Renal cortical epithelial cell (primary cell): ENCODE measurements around the gene ATP7A. TPM values are rescaled to one million over a fixed set of nuclear protein-coding genes. Genes with fewer than 3 reads are reported as not detected.
A peak's percentile ranks its signal among the peaks of the same experiment; 100 is the strongest.
"Not testable (repeated sequence)": the region's sequence is repeated elsewhere in the genome, so short reads cannot be mapped to it uniquely, and the experiment has no call there.

Experiments used
- DNase-seq: peaks from one replicate; pipeline ENCODE4 v3.0.0-alpha.2; 2011; ENCODE audit warnings: low read depth
- total RNA-seq: library from RNA; depleted of rRNA; stranded (reverse); fragments of >200 nt; gene quantifications from 2 replicates; pipeline ENCODE4 v1.2.3, GENCODE V29; 2014

Gene ATP7A
- total RNA-seq, 1 donor from 2014 or later: 14.1 TPM

DNA sequence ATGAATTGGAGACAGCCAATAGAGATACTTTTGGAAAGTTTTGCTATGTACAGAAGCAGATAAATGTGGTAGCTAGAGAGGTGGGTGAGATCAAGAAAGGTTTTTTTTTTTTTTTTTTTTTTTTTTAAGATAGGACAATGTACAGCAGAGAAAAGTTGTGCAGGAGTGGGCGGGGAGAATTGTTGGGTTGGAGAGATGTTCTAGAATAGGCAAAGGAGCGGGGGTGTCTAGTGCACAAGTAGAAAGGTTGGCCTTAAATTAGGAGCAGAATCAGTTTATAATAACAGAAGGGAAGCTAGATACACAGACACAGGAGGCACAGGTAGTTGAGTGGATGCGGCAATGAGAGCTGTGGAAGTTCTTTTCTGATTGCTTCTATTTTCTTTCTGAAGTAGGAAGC is 127.4 kb downstream of the ATP7A start:
- DNase-seq: no peak

DNA sequence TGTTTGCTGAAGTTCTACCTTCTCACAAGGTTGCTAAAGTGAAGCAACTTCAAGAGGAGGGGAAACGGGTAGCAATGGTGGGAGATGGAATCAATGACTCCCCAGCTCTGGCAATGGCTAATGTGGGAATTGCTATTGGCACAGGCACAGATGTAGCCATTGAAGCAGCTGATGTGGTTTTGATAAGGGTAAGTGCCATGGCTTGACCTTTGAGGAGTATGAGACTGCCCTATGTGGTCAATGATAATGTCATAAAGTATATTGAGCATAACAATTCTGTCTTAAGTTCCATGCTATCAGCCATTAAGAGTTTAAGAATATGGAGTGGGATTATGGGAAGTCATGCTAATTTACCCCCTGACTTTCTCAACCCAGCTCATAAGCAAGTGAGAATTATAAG is 132.1 kb downstream of the ATP7A start:
- no peak for DNase-seq

DNA sequence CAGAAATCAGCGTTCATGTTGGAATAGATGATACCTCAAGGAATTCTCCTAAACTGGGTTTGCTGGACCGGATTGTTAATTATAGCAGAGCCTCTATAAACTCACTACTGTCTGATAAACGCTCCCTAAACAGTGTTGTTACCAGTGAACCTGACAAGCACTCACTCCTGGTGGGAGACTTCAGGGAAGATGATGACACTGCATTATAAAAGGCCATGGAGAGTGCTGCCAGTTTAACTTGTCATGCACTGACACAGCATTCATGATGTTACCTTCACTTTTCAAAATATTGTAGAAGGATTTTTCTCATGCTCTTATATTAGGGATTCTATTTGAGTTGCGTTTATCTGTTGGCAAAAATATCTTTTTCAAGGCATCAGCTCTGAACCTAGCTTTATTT is 135.9 kb downstream of the ATP7A start:
- no peak for DNase-seq

DNA sequence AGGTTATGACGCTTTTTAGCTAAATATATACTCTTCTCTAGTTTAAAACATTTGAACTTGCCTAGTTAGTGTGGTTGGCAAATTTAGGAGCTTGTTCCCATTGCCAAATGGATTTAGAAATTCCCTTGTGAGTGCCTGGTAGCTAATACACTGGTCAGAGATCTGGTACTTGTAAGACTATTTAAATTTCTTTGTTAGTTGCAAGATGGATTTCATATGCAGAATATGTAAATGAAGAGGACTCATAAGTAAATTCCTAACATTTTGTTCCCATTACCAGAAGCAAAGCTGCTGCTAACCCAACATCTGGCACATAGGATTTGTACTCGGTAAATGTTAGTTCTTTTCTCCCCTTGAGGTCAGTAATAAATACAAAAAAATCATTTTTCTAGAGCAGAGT is 137.6 kb downstream of the ATP7A start:
- DNase-seq: no peak

DNA sequence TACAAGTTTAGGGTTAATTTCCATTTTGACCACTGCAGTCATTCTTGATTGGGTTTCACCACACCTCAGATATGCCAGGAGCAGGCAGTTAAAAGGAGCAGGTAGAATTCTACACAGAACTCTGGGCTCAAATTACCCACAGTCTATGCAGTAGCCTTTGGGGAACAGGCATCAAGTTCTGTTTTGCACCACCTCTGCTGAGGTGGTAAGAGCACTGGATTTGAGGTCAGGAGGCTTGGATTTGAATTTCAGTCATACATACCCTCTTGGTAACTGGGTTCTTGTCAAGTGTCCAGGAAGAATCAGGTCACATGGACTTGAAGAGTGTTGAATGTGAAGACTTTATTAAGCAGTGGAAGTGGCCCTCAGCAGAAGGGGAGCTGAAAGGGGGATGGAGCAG is 153.2 kb downstream of the ATP7A start:
- DNase-seq: no peak

DNA sequence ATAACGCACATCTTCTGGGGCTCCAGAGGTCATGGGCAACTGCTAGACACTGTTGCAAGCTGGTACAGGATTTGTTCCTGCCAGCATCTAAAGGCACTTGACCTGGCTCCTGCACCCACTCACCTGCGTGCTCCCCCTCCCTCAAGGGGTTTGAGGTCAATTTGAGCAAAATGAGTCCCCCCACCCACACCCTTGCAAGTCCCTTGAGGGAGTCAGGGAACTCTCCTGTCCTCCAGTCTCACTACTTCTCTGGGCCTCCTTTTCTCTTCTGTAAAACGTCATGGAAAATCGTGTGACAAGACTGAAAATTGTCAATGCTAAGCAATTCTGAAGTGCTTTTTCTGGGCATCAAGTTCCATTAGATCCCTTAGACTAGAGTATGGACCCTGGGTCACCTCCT is 153.7 kb downstream of the ATP7A start:
- DNase-seq: no peak

DNA sequence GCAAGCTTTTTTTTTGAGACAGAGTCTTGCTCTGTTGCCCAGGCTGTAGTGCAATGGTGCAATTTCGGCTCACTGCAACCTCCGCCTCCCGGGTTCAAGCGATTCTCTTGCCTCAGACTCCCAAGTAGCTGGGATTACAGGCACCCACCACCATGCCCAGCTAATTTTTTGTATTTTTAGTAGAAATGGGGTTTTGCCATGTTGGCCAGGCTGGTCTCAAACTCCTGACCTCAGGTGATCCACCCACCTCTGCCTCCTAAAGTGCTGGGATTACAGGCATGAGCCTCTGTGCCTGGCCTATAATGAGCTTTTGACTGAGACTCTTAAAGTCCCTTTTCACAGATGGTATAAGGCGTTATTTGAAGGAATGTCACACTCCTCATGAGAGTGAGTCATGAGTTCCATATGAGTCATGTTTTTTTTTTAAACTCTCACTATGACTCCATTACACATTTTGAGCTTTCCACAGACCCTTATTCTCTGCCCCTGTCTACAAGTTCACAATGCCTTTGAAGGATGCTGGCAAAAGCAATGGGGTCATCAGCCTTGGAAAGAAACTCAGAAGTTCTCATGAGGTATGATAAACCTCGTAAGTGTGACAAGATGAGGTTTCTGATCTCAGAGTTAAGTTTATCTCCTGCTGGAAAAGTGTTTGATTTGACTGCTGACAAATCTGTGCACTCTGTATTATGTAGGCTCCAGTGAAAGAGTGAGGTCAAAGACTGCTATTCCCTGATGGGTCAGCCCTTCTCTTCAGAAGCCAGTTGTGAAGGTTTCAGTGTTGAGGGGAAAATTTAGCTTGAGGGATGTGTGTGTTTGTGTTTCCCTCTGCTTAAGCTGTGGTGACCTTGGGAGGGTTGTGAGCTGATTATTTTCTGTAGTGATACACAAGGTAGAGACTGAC is 154.5 kb downstream of the ATP7A start:
- peak; percentile 91 for DNase-seq

DNA sequence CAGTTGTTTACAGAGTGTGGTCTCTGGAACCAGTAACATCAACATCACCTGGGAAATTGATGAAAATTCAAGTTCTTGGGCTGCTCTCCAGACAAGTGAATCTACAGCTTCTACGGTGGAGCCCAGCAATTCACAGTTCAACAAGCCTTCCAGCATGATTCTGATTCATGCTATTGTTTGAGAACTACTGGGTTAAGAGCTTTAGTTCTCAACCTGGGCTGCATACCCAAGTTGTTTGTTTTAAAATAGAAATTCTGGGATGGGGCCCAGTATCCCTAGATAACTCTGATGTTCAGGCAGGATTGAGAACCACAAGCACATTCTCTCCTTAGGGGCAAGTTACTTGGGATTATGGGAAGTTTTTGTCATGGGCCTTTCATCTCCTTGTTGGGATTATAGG is 155.6 kb downstream of the ATP7A start:
- DNase-seq: peak; percentile 78

DNA sequence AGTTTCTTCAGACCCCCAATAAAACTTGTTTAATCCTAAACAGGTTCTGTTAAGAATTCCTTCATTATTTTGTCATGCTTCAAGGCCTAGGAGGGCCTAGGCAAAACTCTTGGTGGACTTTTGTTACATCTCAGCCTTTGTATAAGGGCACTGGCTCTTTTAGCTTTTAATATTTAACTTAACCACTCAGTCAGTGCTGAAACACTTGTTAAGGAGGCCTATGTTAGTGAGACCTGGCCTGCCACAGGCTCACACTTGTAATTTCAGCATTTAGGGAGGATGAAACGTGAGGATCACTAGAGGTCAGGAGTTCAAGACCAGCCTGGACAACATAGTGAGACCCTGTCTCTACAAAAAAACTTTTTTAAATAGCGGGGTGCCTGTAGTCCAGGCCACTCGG is 160.8 kb downstream of the ATP7A start:
- DNase-seq: peak; percentile 57

DNA sequence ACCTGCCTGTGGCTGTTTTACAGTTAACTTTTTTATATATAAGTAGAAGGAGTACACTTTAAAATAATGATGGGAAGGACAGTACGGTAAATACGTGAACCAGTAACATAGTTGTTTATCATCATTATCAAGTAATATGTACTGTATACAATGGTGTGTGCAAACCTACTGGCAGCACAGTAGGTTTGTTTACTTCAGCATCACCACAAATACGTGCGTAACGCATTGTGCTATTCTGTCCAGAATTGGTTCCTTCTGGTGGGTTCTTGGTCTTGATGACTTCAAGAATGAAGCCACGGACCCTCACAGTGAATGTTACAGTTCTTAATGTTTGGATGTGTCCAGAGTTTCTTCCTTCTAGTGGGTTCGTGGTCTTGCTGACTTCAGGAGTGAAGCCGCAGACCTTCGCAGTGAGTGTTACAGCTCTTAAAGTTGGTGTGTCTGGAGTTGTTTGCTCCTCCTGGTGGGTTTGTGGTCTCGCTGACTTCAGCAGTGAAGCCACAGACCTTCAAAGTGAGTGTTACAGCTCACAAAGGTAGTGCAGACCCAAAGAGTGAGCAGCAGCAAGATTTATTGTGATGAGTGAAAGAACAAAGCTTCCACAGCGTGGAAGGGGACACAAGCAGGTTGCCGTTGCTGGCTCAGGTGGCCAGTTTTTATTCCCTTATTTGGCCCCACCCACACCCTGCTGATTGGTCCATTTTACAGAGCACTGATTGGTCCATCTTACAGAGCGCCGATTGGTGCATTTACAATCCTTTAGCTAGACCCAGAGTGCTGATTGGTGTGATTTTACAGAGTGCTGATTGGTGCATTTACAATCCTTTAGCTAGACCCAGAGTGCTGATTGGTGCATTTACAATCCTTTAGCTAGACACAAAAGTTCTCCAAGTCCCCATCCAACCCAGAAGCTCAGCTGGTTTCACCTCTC is 162.9 kb downstream of the ATP7A start:
- DNase-seq: not testable (repeated sequence)

DNA sequence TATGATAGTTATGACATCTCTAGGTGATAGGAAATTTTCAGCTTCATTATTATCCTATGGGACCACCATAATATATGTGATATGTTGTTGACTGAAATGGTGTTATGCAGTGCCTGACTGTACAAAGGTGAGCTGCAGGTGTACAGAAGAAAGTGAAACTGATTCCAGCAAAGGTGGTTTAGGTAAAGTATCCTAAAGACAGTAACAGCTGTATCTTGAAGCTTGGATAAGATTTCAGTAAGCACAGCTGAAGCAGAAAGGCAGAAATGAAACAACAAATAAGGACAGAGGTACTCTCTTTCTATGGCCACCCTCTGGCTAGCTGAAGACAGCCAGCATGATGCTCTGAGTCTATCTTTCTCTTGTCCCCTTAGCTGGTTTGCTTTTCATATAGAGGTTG is 163.6 kb downstream of the ATP7A start:
- no peak for DNase-seq

DNA sequence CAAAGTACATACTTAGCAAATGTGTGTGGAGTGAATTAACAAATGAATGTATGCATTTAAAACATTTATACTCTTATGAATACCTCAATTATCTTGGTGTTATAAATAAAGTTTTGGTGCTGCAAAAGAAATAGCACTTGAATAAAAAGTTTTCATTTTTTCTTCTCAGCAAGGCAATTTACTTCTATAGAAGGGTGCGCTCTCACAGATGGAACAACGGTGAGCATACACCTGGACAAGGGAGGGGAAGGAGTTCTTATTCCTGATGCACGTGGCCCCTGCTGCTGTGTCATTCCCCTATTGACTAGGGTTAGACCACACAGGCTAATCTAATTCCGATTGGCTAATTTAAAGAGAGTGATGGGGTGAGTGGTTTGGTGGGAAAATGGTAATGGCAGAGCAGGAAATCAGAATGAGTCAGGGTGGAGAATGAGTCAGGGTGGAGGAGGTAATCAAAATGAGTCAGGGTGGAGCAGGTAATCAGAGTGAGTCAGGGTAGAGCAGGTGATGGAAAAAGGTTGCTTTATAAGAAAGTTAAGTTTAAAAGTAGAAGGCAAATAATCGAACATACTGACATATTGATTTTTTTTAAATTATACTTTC is 165.4 kb downstream of the ATP7A start:
- DNase-seq: peak; percentile 8

DNA sequence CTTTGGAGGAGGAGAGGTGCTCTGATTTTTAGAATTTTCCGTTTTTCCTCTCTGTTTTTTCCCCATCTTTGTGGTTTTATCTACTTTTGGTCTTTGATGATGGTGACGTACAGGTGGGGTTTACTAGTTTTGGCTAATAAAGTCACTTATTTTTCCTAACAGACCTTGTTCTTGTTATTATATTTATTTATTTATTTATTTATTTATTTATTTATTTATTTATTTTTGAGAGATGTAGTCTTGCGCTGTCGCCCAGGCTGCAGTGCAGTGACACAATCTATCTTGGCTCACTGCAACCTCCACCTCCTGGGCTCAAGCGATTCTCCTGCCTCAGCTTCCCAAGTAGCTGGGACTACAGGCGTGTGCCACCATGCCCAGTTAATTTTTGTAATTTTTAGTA is 170.9 kb downstream of the ATP7A start:
- DNase-seq: not testable (repeated sequence)

DNA sequence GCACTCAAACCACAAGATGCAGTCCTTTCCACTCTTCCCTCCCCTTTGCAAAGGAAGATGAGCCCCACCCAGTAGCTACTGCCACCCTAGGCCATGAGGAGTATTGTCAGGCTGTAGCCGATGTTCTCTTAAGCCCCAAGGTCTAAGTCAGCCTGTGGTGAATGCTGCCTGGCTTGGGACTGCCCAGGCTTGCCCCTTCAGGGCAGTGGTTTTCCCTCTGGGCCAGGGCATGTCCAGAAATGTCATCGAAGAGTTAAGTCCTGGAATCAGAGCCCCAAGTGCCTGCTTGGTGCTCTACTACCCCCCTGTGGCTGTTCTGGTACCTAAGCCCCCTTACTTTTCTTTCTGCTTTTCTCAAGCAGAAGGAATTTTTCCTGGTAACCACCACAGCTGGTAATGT is 181.8 kb downstream of the ATP7A start:
- peak; percentile 62 for DNase-seq

DNA sequence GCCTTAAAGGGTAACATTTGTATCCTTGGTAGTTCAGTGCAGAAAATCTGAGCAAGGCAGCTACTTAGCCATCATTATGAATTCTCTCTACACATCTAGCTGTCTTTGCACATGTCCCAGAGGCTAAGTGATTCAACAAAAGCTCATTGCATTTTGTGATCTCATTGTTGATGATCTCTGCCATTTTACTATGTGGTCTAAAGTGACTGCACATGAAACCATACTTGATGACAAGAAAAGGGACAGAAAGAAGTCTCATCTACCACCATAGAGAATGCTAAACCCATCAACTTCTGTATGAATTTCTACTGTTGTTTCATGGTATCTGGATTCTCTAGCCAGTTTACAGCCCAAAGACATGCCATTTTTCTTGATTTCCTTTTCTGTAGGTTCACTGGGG is 187.6 kb downstream of the ATP7A start:
- no peak for DNase-seq

Other genes starting within 250 kb of the ATP7A start
- 66.2 and 187 TPM in 2 replicates for gene ATRX, start 124.5 kb upstream of the ATP7A start, total RNA-seq
- 115 and 150 TPM in 2 replicates for gene MAGT1, start 15.3 kb upstream of the ATP7A start, total RNA-seq
- 694 and 695 TPM in 2 replicates for gene COX7B, start 11.2 kb upstream of the ATP7A start, total RNA-seq
- not detected in 2 replicates for gene PGAM4, start 58.9 kb downstream of the ATP7A start, total RNA-seq
- 574 and 1,177 TPM in 2 replicates for gene PGK1, start 193.6 kb downstream of the ATP7A start, total RNA-seq
- 13.2 and 15.5 TPM in 2 replicates for gene TAF9B, start 229.0 kb downstream of the ATP7A start, total RNA-seq